GM13976 (cell line): ENCODE data around the gene CASKIN1.

Source experiments
- DNase-seq: peaks from one replicate; pipeline ENCODE4 v3.0.0; 2012; ENCODE audit warnings: low spot score
- in situ Hi-C: fragments of 300-500 bp; cut with MboI; formaldehyde crosslinking; loops from one replicate; pipeline ENCODE4 v1.12.0; 2022; ENCODE audit warnings: low sequenced_read_pairs, mixed read lengths, inconsistent platforms; ENCODE audit not compliant: unreplicated experiment
- TF ChIP-seq, protein P1 (sequence below): IDR thresholded peaks from 2 replicates; pipeline ENCODE4 v1.5.1; 2012; ENCODE audit warnings: borderline replicate concordance, mild to moderate bottlenecking; ENCODE audit not compliant: insufficient read depth; ENCODE audit errors: extremely low read depth, missing control alignments, control extremely low read depth

The CASKIN1 gene

DNA sequence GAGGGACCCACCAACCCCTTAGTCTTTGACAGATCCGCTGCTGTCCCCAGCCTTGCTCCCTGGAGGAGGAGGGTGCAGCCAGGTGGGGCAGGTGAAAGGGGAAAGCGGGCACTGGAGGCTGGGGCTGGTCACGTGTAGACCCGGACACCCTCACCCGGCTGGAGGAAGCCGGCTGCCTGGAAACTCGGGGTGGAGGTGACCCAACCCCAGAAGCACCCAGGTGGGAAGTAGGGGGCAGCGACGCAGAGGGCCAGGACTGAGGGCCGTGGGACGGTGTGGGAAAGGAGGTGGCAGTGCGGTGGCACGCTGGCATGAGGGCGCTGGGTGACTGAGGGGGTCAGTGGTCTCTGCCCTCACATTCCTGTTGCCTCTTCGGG is 38.2 kb downstream of the CASKIN1 start:
- DNase-seq, result no peak
- TF ChIP-seq, protein P1, sequence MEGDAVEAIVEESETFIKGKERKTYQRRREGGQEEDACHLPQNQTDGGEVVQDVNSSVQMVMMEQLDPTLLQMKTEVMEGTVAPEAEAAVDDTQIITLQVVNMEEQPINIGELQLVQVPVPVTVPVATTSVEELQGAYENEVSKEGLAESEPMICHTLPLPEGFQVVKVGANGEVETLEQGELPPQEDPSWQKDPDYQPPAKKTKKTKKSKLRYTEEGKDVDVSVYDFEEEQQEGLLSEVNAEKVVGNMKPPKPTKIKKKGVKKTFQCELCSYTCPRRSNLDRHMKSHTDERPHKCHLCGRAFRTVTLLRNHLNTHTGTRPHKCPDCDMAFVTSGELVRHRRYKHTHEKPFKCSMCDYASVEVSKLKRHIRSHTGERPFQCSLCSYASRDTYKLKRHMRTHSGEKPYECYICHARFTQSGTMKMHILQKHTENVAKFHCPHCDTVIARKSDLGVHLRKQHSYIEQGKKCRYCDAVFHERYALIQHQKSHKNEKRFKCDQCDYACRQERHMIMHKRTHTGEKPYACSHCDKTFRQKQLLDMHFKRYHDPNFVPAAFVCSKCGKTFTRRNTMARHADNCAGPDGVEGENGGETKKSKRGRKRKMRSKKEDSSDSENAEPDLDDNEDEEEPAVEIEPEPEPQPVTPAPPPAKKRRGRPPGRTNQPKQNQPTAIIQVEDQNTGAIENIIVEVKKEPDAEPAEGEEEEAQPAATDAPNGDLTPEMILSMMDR, result no peak
- in situ Hi-C loops, result no loop called here

DNA sequence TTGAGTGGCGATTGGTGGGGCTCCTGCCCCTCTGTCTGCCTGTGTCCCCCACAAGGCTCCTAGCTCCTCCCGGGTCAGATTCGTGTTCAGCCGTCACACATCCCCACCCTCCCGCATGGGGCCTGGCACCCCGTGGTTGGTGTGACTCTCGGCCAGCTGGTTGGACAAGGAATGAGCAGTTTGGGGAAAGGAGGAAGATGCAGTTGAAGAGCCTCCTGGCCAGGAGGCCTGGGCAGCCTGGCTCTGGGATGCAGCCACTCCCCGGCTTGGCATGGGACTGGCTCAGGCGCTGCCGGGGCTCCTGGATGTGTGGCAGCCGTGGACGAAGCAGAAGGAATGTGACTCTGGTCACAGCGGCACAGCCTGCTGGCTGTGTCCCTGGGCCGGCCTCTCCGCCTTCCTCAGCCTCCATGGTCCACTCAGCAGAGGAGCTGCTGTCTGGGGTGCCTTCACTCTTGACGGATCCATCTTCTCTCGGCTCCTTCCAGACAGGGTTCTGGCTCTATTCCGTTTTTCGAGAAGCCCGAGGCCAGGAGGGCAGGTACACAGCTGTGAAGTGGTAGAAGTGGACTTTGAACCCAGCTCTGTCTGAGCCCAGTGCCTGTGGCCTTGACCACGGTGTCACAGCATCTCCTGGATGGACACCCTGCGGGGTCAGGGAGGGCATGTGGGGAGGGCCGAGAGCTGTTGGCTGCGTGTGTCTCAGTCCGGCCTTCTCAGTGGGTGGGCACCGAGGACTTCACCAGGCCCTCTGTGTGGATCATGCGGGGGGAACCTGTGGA is 38.7 kb downstream of the CASKIN1 start:
- in situ Hi-C loops, result no loop called here
- TF ChIP-seq, protein P1, result no peak
- no peak for DNase-seq

DNA sequence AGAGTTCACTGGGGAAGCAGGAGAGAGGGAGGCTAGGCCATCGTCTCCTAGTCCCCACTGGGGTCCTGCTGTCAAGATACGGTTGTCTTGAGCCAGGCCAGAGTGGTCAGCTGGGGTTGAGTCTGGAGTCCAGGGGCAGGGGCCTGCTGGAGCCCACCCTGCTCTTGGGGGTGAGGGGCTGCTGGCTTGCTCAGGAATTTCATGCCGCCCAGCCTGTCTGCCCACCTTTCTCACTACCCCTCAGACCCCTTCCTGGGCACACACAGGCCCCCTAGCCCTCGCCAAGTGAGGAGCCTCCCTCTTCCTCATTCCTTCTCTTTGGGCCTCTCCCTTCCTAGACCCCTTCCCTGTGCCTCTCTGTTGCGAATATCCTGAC is 39.6 kb downstream of the CASKIN1 start:
- in situ Hi-C loops, result no loop called here
- TF ChIP-seq, protein P1, result no peak
- DNase-seq, result no peak

DNA sequence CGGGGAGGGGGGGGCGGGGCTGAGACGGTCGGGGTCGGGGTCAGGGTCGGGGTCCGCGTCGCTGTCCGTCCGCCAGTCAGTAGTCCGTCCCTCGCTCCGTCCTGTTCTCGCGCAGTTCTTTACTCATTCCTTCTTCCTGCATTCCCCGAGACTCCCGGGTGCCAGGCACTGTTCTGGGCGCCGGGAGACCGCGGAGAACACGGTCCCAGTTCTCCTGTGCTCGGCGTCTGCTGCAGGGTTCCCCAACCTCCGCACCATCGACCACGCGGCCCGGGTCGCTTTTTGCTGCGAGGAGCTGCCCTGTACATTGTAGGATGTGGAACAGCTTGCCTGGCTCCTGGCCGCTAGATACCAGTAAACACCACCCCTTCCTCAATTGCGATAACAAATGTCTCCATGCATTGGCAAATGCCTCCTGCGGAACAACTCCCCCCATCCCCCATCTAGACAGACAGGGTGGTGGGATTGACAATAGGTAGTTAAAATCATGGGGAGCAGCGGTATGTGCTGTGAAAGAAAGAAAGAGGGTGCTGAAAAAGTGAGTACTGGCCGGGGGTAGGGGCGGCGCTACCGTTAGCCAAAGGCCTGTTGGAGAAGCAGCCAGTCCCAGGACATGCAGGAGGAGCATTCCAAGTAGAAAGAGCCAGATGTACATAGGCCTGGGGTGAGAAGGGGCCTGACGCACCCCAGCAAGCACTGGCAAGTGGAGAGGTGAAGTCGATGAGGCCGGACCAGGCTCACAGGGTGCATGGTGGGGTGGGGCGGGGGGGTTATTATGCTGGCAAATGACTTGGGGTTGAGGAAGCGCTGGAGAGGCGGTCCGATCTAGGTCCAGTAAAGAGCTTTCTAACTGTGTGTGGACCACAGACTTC is 40.2 kb downstream of the CASKIN1 start:
- TF ChIP-seq, protein P1, result no peak
- DNase-seq, result no peak
- in situ Hi-C loops, result no loop called here

DNA sequence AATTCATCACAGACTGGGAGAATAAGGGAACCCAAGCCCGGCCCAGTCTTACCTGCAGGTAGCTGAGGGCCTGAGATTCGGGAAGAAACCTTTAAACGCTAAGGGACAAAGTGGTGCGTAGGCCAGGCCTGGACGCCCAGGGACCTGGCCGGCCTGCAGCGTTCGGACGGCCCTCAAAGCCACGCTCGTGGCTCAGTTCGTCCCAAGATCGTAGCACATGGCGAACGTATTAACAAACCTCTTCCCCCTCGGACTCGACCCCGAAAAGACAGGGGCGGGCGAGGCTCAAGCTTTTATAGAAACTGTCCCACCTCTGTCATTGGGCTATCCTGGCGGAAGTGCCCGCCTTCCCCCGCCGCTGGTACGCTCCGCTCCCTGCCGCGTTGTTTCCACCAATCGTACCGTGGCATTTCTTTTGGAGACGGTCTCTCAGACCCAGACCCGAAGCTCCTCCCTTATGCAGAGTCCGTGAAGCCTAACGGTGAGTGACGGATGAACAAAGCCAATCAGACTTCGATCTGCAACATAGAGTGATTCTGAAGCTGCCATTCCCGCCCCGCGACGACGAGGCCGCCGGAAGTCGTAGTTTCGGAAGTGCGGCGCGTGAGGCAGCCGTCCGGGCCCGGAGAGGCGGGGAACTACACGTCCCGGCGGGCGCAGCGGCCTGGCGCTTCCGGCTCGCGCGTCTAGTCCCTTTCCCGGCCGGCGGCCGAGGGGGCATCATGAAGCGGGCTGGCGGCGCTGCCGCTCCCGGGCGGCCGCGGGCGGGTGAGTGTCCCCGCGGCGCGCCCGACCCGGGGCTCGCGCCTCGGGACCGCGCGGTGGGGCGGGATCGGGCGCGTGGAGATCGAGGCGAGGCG is 41.1 kb downstream of the CASKIN1 start, which contains the start of gene TRAF7:
TSS of gene TRAF7 (plus strand) at position 692 of the 860 bp plus-strand sequence. CDS start 8,139 bp downstream, outside the sequence.
- peak; percentile 99 for DNase-seq
- in situ Hi-C loops, result no loop called here
- TF ChIP-seq, protein P1, result no peak

DNA sequence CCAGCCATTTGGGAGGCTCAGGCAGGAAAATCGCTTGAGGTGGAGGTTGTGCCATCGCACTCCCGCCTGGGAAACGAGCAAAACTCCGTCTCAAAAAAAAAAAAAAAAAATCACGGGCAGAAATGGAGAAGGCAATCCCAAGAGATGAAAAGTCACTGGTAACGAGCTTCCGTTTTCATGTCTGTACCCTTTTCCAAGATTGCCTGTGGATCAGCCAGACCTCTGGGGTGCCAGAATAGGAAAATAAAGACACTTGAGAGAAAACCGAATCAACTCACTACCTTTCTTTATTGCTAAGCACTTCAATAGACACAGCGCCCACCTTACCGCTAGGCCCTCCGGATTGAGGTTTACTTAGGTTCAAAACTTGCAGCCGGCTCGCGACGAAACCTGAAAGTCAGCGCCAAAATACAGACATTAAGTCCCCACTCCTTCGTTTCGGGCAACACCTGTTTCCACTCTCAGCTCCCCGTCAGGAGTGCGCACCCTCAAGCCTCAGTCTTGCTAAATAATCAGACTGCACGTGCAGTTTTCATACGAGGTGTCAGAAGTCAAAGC is 41.8 kb downstream of the CASKIN1 start:
- in situ Hi-C loops, result no loop called here
- TF ChIP-seq, protein P1, result no peak
- DNase-seq, result no peak
